GM18858 (cell line): Measurements from ENCODE around the gene UQCC3.
"Not testable (repeated sequence)": the region's sequence is repeated elsewhere in the genome, so short reads cannot be mapped to it uniquely, and the experiment has no call there.

Source experiments
- ATAC-seq: cut with Tn5 transposase; IDR thresholded peaks from one replicate; pipeline ENCODE4 v1.9.1; 2021; ENCODE audit not compliant: unreplicated experiment

UQCC3 gene

DNA sequence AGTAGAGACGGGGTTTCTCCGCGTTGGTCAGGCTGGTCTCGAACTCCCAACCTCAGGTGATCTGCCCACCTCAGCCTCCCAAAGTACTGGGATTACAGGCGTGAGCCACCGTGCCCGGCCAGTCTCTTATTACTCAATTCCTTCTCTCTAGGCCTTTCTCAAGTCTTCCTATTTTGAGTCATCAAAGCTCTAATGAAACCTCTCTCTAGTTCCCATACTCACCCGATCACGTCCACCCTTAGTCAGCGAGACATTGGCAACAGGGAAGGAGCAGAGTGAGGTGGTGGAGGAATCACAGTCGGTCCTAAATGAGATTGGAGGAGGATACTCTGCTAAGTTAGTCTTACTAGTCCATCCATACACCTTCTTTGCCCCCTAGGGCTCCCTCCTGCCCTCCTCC lies 30.8 kb downstream of the UQCC3 start:
- no peak for ATAC-seq

DNA sequence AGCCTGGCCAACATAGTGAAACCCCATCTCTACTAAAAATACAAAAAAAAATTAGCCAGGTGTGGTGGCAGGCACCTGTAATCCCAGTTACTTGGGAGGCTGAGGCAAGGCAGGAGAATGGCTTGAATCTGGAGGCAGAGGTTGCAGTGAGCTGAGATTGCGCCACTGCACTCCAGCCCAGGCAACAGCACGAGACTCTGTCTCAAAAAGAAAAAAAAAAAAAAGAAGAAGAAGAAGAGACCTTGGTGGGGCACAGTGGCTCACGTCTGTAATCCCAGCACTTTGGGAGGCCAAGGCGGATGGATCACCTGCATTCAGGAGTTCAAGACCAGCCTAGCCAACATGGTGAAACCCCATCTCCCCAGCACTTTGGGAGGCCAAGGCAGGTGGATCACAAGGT lies 32.4 kb downstream of the UQCC3 start:
- not testable (repeated sequence) for ATAC-seq

DNA sequence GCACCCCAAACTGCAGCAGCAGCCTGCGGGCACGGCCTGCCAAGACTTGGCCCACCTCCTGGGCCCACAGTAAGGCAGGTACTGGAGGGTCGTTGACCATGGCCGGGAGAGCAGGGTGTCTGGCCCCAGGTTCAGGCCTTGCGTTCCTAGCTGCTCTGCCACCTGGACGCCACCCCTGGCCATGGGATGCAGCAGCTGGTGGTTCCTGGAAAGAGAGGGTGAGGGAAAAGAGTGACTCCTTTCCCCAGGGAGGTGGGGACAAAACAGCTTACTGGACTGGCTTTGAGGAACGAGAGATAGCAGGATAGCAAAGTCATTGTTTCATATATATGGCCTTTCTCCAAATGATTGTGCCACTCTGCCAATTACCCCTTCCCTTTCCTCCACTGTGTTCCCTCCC lies 33.9 kb downstream of the UQCC3 start:
- ATAC-seq, result no peak

GRCh38 chr11:62705880-62706849 lies 34.7 kb downstream of the UQCC3 start:
- no peak for ATAC-seq

- no peak for ATAC-seq
Measured at GRCh38 chr11:62706850-62707247, 35.4 kb downstream of the UQCC3 start.

DNA sequence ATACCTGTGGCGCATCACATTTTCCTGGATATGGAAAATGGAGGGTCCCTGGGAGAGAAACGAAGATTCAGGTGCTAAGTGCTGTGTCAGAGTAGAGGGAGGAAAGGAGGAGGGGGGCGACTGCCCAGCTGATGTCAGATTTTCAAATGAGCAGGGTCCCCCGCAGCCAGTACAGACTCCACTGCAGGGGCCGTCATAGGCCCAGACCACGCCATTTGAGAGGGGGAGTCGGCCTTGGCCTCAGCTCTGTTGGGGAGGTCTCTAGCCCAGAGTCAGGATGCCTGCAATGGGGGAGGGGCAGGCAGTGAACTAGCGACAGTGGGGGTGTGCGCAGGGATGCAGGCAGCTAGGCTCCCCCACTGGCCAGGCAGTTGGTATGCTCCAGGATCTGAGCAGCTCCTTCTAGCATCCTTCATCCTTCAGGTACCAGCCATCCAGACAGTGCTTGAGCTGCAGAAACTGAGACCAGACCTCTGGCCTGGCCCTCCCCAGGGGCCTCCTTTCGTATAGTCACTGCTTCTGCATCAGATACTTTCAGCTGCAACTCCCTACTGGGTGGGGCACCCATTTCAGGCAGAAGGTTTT lies 35.9 kb downstream of the UQCC3 start, which contains the start of the genes BSCL2 and GNG3:
Gene BSCL2, minus strand, starts transcription at position 148 of the 585 bp plus-strand sequence. CDS start 229 bp downstream, outside the sequence.
Gene GNG3, plus strand, starts transcription at position 400 of the 585 bp plus-strand sequence. CDS start 620 bp downstream, outside the sequence.
- ATAC-seq, result no peak

- no peak for ATAC-seq
Measured at GRCh38 chr11:62708392-62708791, 36.9 kb downstream of the UQCC3 start.

GRCh38 chr11:62708793-62709192 lies 37.3 kb downstream of the UQCC3 start:
- no peak for ATAC-seq

DNA sequence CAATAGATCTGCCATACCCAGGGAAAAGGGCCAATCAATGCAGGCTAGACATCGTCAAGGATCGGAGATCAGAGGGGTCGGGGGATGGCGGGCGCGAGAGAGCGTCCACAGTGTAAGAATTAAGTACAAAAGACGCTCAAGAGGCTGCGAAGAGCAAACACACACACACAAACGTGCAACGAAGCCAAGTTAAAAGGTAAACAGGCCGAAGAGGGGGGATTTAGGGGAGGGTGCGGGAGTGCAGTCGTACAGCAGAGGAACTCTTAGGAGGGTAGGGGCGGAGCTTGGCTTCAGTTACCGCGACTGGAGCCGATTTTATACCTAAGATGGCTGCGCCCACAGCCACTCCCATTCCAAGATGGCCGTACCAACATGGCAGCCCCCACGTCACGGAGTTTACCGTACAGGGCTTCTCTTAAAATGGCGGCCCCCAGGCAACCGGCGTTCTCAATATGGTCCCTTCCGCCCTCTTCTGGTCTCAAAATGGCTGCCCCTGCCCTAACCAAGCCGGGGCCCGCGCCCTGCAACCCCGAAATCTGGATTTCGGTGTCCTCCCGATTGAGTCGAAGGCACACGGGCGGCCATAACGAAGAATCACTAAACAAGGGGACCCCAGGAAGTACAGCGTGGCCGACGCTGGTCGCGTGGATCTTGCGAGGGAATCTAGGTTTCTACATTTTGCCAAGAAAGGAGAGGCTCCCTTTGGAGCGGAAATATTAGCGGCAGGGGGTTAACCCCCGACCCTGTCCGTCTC lies 38.0 kb downstream of the UQCC3 start:
- peak; percentile 46 for ATAC-seq

DNA sequence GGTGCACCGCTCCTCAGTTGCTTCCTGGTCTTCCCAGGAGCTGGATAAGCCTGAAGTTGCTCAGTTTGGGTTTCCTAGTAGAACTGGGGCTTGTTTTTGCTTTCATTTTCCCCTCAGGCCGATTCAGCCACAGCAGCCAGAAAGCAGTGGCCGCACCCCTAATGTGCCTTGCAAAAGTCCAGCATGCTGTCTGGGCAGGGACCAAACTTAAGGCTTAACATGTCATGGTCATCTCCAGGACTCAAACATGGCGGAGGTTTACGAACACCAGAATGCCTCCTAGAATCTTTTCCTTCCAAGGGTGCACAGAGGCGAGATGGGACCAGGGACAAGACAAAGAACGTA lies 38.5 kb downstream of the UQCC3 start:
- no peak for ATAC-seq

- ATAC-seq, result no peak
Measured at GRCh38 chr11:62712276-62712812, 40.9 kb downstream of the UQCC3 start.

- ATAC-seq, result no peak
Measured at GRCh38 chr11:62712861-62713260, 41.4 kb downstream of the UQCC3 start.

DNA sequence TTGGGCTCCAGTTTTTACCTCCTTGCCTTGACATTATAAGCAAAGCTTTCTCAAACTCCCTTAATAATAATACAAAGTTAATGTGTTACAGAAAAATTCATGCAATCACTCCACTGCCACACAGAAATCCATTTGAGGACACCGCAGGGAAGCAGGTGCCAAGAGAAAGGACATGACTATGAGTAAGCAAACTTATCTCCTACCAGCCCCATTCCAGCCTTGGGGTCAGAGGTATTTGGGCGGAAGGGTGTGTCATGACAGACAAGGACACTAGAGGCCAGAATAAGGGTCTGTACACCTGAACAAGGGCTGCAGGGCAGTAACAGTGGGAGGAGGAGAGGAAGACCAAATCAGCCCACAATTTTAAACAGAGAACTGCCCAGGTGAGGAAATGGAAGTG lies 41.9 kb downstream of the UQCC3 start:
- no peak for ATAC-seq

DNA sequence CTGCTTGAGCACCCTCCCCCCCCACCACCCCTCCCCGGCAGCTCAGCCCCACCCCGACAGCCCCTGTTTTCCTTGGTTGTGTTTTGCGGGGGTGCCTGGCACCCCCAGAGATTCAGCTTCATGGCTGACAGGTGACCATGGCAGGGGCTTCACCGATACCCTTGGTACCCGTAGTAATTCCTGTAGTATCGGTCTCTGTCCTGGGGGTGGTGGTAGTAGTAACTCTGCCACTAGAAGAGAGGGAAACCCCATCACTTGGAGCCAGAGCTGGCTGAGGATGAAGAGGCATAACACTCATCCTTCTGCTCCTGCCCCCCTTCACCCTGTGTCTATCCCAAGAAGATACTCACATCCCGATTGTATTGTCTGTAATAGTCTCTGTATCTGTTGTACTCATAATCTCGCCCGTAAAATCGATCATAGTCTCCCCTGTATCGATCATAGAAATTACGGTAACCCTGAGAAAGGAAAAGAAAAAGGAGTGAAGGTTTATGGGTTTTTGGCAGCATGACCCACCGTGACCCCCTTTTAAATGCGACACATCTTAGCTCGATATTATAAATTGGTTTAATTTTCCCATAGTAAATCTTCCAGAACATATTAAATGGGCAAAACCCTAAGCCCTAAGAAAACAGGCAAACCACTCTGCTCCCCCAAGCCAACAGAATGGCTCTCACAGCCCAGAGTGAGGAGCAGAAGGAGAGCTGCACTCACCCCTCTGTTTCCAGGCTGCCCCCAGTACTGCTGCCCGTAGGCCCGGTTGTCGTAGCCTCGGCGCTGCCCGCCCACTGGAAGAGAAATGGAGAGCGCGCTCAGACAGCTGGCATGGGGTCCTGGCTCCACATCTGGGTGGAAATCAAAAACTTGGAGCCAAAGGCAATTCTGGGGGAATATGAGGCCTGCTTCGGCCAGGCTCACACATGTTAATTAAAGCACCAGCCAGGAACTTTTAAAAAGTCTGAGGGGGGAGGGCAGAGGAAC lies 44.0 kb downstream of the UQCC3 start:
- no peak for ATAC-seq

DNA sequence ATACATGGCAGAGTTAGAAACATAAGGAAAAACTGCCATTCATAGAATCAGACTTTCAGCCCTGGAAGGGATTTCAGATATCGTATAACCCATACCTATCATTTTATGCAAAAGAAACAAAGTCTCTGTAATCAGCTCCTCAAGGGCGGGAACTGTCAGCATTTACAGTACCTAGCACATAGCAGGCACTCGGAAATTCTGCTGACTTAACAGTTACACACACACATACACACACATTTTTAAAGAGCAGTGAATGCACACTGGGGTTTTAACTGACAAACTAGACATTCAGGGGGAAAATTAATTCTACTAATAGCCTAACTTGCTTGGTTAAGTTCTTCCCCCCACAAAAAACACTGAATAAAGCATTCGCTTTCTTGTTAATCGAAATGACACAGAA lies 44.7 kb downstream of the UQCC3 start:
- no peak for ATAC-seq

DNA sequence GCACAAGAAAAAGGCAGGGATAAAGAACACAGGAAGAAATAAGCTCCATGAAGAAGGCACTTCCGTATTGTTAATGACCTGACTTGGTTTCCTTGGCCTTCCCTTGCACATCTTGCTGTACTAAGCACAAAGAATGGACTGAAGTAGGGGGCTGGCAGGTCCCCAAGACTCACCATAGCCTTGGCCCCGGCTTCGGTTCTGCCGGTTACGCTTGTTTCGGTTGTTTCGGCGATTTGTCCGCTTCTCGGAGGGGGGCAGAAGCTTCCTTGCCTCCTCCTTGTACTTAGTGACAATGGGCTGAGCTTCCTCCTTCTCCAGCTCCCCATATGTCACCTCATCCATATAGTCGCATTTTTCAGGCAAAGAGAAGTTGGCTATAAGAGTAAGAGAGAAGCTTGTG lies 45.3 kb downstream of the UQCC3 start:
- ATAC-seq, result no peak

- ATAC-seq, result no peak
Measured at GRCh38 chr11:62719302-62719978, 48.0 kb downstream of the UQCC3 start.

DNA sequence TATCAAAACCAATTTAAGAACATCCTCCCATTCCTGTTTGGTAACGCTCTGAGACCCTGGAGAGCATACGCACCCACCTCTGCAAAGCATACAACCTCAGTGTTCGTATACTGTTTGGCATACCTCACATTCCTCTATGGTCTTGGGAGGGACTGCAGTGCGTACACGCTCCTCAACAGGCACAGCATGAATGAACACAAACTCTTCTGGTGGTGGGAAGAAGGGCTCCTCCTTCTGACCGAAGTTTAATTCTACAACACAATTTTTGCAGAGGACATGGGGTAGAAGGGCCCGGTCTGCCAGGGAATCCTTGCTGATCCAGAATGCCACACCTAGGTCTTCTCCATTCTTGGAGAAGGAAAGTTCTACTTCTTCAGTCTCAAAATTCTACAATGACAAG lies 50.5 kb downstream of the UQCC3 start:
- ATAC-seq, result no peak
